ENCODE results near the gene ABCG5. TPM values are rescaled to one million over a fixed set of nuclear protein-coding genes. Genes with fewer than 3 reads are reported as not detected.
A peak's percentile ranks its signal among the peaks of the same experiment; 100 is the strongest.

Gene ABCG5
- total RNA-seq, 1 donor from 2014 or later = not detected

DNA sequence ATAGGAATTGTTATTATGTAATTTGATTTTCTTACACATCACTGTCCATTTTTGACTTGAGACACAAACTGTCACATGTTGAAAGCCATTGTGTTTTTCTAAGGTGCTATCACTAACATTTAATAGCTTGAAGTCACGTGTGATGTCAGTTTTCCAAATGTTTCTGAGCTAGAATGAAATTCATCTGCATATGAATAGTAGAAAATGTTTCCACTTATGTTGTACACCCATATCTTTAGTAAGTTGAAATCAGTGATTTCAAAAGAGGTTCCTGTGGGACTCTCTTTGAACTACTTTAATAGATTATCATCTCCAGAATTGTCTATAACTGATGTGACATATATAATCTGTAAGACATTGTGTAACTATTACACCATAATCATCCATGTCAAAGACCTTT is 27.8 kb downstream of the ABCG5 start:
- no peak for DNase-seq (ENCODE audit: low read depth, low spot score)

DNA sequence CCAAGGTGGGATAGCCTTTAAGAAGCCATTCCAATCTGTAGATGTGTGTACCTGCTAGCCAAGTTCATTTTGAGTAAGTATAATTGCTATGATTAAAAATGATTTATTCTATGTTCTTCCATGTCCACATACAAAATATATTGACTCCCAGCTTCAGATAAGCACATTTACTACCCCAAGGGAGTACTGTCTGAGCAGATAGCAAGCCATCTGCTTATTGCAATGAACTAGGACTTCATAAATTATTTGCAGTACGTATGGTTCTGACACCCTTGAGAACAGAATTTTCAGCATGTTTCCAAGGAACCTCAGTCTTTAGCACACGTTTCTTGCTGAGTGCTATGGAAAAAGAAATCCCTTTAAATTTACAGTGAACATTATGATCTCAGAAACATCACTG is 28.2 kb downstream of the ABCG5 start:
- no peak for DNase-seq (ENCODE audit: low read depth, low spot score)

DNA sequence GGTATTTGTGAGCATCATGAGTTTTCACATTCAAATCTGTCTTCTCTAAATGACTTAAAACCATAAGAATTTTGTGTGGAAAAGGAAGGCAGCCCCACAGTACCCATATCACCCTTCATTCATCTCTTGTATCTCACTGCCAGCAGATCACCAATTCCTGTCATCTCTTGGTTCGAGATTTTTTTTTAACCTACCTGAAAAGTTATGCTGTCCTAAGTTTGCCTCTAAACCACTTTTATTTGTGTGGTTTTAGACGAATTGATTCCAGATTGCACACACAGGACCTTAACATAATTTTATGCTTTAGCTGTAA is 32.0 kb downstream of the ABCG5 start:
- DNase-seq (ENCODE audit: low read depth, low spot score) = no peak

DNA sequence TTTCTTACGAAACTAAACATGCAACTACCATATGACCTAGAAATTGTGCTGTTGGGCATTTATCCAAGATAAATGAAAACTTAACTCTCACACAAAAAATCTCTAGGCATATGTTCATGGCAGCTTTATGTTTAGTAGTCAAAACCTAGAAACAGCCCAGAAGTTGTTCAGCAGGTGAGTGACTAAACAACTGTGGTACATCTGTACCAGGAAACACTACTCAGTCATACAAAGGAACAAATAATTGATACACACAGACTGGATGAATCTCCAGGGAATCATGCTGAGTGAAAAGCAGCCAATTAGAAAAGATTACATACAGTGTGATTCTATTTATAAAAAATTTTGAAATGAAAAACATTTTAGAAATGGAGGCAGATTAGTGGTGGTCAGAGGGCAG is 35.5 kb downstream of the ABCG5 start:
- no peak for DNase-seq (ENCODE audit: low read depth, low spot score)

DNA sequence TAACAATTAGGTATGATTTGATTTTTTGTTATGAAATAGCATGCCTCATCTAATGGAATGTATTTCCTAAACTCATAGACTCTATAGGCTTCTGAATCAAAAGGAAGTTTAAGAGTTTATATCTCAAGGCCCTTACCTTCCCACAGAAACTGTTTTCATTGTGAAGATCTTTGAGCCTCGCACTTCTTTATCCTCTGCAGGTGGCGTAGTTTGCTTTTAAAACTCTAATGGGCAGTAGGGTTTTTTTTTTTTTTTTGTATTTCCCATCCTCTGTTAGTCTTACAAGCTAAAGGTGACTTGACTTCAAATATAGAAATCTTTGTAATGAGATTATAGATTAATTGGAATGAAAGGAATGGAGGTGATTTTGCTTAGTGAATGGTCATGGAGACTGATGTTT is 36.5 kb downstream of the ABCG5 start:
- no peak for DNase-seq (ENCODE audit: low read depth, low spot score)

DNA sequence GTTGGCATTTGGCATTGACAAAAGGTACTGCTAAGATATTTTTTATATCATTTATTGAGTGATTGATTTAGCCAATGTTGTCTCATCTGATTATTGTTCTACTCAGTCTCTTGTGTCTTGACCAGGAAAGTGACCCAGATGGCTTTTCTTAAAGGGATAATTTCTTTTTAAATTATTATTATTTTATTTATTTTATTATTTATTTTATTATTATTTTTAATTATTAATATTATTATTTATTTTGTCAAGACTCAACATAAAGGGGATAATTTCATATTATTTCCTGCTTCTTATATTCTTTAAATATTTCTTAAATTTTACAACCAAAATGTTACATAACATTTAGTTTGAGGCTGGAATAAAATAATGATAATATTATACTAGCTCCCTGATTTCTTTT is 37.7 kb downstream of the ABCG5 start:
- DNase-seq (ENCODE audit: low read depth, low spot score) = no peak

DNA sequence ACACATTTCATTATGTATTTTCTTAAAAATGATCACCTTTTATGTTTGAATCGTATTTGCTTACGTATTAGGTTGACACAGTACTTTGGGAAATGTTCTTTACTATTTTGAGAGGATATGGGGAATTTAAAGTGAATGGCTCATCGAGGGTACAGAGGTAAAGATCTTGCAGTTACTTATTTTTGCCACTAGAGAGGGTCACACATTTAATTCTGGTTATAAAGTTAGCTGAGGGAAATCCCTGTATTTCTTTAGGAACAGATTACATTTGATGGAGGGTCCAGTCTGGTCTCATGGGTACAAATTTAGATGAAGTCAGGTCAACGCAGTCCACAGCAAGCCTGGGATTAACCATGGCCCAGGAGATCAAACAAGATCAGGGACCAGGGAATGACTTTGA is 40.3 kb downstream of the ABCG5 start:
- no peak for DNase-seq (ENCODE audit: low read depth, low spot score)

DNA sequence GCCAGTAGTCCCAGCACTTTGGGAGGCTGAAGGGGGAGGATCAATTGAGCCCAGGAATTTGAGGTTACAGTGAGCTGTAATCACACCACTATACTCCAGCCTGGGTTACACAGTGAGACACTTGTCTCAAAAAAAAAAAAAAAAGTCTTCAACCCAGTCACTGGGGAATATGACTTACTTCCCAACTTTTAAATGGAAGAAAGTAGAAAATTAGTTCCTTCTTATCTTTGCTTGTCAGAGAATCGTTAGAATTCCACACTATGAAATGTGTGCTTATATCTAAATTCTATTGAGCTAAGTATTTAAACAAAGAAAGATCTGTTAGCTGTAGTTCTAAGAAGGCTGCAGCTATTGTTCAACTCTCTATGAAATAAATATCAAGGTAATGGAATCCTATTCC is 42.4 kb downstream of the ABCG5 start:
- no peak for DNase-seq (ENCODE audit: low read depth, low spot score)

DNA sequence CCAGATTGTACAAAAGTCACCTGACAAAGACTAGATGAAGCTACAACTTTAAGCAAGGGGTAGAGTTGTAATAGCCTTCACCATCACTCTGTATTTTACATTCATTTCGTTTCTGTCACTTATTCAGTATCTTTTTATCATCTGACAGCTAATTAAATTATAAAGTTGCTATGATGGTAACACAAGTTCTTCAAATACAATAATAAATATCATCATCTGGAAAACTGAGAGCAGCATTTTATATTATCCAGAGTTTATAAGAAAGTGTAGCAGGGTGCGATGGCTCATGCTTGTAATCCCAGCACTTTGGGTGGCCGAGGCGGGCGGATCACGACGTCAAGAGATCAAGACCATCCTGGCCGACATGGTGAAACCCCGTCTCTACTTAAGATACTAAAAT is 43.7 kb downstream of the ABCG5 start:
- no peak for DNase-seq (ENCODE audit: low read depth, low spot score)

DNA sequence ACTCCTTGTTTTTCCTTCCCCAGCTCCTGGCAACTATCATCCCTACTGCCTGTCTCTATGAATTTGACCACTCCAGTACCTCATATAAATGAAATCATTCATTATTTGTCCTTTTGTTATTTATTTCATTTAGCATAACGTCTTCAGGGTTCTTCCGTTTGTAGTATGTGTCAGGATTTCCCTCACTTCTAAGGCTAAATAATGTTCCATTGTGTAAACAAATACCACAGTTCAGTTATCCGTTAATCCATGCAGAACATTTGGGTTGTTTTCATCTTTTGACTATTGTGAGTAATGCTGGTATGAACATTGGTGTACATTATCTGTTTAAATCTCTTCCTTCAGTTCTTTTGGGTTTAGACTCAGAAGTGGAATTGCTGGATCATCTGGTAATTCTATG is 46.0 kb downstream of the ABCG5 start:
- DNase-seq (ENCODE audit: low read depth, low spot score) = no peak

DNA sequence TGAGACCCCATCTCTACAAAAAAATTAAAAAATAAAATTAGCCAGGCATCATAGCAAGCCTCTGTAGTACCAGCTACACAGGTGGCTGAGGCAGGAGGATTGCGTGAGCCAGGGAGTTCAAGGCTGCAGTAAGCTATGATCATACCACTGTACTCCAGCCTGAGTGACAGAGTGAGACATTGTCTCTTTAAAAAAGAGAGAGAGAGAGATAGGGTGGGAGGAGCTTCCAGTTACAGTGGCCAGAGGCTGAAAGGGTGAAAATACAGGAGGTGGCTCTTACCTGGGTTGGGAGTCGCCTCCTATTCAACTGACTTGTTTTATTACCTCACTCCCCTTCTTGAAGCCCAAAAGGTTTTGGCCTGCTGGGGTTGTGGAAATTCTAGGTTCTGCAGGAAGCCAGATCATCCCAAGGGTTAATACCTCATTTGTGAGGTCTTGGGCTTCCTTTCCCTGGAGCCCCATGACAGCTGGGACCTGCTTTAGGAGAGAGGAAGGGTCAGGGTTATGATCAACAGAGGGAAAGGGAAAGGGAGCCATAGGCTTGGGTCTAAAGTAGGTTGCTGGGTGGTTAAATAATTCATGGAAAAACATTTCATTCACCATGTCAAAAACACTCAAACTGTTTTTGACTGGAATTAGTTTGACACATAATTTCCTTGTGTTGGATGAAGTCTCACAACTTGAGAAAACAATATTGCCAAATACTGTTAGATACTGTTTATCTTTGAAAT is 47.4 kb downstream of the ABCG5 start:
- no peak for DNase-seq (ENCODE audit: low read depth, low spot score)

DNA sequence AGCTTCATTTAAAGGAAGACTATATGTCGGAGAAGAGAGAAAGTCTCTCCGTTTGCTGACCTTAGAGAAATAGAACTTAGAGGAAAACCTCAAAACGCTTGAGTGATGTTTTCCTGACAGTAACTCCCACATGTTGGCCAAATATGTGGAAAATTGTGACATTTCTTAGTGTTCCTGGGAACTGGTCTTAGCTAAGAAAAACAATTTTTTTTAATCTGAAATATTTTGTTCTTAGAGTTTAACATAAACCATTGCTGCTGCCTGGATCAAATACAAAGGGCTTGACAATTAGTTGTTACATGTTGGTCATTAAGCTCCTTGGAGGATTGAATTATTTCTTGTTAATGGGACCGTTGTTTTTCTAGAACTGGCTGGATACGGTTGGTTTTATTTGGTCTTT is 48.5 kb downstream of the ABCG5 start:
- DNase-seq (ENCODE audit: low read depth, low spot score) = no peak

DNA sequence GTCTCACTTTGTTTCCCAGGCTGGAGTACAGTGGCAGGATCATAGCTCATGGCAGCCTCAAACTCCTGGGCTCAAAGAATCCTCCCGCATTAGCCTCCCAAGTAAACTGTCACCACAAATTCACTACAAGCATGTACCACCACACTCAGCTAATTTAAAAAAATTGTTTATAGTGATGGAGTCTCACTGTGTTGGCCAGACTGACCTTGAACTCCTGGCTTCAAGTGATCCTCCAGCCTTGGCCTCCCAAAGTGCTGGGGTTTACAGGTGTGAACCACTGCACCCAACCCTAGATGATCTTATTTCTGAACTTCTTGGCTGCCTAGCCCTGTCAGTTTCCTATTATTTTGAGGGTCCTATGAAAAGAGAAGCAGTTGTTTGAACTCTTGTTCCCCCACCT is 50.0 kb downstream of the ABCG5 start:
- DNase-seq (ENCODE audit: low read depth, low spot score) = no peak

DNA sequence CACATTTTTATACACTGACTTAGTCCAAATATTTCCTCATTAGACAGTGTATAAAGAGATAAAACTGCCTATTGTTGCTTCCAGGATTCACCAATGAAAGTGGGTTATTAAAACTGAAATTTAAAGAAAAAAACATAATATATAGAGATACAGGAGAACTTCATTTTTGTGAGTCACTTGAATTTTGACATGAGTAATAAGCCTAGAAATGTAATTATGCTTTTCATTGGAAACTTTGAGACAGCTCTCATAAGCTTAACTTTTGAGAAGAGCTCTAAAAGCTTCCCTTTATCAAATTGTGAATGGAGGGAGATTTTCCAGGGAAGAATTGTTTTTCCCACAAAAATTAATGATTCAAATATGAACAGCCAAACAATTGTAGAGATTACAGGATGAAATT is 50.7 kb downstream of the ABCG5 start:
- no peak for DNase-seq (ENCODE audit: low read depth, low spot score)

DNA sequence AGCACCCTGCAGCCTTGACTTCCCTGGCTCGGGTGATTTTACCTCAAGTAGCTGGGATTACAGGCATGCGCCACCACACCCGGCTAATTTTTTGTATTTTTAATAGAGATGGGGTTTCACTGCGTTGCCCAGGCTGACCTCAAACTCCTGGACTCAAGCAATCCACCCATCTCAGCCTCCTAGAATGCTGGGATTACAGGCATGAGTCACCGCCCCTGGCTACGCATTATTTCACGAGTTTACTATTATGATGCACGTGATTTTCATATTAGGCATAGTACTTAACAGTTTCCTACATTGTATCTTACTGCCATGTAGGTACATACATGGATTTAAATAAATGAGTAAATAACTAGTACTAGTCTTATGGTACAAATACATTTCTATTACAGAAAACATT is 60.4 kb downstream of the ABCG5 start:
- DNase-seq (ENCODE audit: low read depth, low spot score) = no peak

DNA sequence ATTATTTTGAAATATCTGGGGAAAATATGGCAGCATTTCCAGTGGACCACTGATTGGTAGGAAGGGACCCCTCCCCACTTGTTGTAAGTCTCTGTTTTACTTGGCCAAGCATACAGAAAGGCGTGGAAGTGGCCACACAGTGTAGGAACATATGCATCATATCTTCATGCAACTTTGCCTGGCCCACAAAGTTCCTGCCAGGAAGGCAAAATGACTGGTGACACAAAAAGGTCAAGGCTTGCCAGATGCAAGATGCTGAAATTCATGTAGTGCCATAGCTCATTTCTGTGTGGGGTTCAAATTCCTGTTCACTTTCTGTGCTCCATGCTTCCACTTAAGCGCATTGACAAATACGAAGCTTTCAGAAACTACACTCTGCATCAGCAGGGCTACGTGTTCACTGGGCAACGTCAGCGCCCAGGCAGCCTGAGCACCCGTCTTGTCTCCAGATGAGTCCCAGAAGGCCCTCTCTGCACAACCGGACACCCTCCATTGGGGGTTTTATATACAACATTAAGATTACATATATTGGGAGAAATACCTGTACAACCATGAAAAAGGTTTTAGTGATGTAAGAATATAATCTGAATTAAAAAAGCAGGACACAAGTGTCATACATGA is 61.2 kb downstream of the ABCG5 start:
- DNase-seq (ENCODE audit: low read depth, low spot score) = no peak

DNA sequence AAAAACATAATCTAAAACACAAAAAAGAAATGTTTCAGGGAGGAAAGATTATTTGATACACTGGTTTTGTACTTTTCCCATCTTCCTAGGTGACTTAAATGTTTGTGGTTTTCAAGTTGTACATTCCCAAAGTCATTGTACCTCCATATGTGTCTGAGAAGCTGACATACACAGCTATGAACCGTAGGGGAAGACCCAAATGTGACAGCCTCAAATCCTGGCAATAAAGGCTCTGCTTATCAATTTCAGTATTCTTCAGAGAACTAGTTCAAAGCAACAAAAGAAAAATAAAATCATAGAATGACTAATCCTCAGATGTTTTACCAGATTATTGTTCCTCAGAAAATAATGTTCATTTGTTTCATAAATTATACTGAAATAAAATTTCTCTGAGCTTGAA is 62.3 kb downstream of the ABCG5 start:
- DNase-seq (ENCODE audit: low read depth, low spot score) = no peak

DNA sequence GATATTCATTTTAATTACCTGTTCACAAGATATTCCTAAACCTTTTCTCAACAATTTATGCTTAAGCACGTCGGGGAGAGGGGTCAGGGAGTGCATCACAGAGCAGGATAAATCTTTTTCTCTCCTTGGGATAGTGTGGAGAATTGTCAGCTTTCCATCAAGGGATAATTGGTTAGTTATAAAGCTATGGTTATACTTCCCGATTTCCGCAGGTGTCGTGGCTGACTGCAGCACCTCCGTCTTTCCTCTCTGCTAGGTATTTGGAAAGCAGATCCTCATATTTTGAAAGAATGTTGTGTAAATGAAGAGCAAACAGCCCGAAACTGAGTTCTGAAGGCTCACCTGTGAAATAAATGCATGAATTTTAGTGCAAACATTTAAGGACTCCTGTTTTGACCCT is 64.0 kb downstream of the ABCG5 start:
- DNase-seq (ENCODE audit: low read depth, low spot score) = no peak

DNA sequence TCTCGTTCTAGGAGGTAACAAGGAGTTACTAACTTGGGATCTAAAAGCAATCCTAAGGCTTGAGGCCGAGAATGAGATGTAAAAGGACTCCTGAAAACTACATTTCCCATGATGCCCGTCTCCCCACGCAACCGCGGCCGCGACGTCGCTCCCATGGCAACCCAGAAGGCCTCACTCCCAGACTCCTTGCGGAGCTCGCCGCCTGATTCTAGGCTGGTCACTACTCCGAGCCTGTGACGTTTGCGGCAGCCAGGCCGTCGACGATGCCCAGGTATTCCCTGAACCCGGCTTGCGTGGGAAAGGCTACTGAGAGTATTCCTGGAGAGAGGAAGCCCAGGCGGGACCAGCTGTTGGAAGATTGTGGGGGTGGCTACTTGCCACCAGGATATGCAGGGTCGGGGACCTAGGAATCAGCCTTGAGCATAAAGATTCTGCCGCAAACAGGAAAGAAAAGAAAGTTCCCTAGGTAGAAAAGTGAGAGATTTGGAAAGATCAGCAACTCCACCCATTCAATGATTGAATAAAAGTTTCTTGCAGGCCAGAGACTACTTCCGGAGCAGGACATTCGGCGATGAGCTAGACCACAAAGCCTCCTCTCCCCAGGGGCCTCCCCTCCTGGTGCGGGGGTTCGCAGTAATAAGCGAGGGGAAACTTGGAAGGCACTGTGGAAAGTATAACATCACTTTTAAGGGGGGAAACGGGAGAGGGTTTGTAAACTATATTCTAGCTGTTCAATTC is 64.6 kb downstream of the ABCG5 start, which contains the start of gene DYNC2LI1:
TSS of gene DYNC2LI1 (plus strand) at position 164 of the 738 bp plus-strand sequence. CDS start at position 264, 100 bp downstream.
- DNase-seq (ENCODE audit: low read depth, low spot score) = peak; percentile 75

DNA sequence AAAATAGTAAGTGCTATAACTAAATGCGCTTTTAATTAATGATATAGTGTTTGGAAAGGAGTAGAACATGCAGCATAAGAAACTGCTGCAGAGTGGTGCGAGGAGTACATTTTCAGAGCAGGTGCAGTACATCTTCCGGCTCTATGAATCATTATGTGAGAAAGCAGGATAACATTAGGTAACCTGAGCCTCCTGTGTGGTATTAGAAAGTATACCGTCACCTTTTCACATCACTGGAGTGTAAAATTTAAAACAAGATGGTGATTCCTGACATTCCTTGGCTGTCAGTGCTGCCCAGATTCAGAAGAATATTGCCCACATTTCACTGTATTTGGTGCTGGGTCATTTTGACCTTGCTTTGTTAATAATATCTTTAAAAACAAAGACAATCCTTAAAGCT is 72.6 kb downstream of the ABCG5 start:
- no peak for DNase-seq (ENCODE audit: low read depth, low spot score)

DNA sequence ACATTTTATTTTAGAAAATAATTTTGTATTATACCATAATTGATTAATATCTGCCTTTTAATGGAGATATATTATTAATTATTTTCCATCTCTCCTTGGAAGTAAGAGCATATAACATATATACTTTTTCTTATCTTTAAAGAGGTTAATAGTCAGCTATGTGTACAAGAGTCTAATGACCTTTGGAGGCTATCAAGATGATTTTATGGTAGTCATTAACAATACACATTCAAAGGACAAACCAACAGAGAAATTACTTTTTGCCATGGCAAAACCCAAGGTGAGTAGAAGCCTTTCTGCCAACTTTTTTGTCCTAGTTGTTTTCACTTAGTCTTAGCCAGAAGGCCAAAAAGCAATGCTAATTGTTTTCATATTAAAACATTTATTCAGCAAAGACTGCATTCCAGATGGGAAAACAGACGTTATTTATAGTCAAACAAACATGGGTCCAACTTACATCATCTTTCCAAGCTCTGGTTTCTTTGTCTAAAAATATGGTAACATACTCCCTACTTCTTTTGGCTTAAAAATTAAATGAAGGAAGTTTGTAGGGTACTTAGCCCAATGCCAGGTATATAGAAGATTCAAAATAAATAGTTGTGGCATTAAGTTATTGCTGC is 74.4 kb downstream of the ABCG5 start:
- no peak for DNase-seq (ENCODE audit: low read depth, low spot score)

DNA sequence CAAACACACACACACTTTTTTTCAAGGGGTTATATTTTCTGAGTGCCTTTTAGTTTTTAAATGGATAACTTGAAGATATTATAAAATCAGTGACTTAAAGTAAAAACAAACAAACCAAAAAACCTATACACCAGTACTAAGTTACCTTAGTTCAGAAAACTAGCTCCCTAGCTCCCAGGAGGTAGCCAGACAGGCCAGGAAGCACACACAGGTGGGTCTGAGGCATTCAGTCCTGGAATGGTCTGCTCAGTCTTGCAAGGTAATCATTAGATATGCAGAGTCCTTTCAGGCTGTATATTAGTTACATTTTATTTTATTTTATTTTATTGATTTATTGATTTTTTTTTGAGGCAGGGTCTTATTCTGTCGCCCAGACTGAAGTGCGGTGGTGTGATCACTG is 75.5 kb downstream of the ABCG5 start:
- DNase-seq (ENCODE audit: low read depth, low spot score) = no peak

Measured in pulmonary artery endothelial cell (primary cell).